OCI-LY7 (cell line): ENCODE data around the gene MISP.

Source experiments
- CTCF ChIP-seq: fragments of 200-600 bp; sonication (generic); conservative IDR thresholded peaks from 2 replicates; pipeline ENCODE4 v1.5.1; 2014; ENCODE audit warnings: mild to moderate bottlenecking, antibody characterized with exemption, low read length, moderate library complexity, mixed read lengths
- EZH2phosphoT487 ChIP-seq: fragments of 200-600 bp; sonication (generic); IDR thresholded peaks from 2 replicates; pipeline ENCODE4 v1.6.1; 2018; ENCODE audit warnings: low read depth, borderline replicate concordance, mild to moderate bottlenecking, mixed run types, antibody characterized with exemption, low read length, moderate library complexity, mixed read lengths

GRCh38 chr19:711254-711653, 39.7 kb upstream of the MISP start:
- TF ChIP-seq CTCF = no peak
- TF ChIP-seq EZH2phosphoT487 = no peak
